ENCODE results near the gene SH3TC2.

Gene SH3TC2

DNA sequence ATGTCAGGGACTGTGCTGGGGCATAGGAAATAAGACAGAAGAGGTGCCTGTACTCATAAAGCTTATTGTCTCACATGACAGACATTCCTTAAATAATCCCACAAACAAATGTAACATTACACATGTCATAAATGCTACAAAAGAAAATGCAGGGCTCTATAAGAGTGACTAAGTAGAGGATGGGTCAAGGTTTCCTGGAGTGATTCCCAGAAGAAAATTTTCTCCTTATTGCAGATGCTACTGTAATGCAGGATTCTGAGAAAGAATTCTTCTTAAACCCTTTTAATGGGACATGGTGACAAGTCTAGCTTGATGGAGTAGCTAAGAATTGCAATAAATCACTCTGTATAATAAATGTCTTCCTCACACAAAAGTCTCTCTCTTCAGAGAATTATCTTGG, 55.7 kb downstream of the SH3TC2 start:
- TF ChIP-seq, protein P1, sequence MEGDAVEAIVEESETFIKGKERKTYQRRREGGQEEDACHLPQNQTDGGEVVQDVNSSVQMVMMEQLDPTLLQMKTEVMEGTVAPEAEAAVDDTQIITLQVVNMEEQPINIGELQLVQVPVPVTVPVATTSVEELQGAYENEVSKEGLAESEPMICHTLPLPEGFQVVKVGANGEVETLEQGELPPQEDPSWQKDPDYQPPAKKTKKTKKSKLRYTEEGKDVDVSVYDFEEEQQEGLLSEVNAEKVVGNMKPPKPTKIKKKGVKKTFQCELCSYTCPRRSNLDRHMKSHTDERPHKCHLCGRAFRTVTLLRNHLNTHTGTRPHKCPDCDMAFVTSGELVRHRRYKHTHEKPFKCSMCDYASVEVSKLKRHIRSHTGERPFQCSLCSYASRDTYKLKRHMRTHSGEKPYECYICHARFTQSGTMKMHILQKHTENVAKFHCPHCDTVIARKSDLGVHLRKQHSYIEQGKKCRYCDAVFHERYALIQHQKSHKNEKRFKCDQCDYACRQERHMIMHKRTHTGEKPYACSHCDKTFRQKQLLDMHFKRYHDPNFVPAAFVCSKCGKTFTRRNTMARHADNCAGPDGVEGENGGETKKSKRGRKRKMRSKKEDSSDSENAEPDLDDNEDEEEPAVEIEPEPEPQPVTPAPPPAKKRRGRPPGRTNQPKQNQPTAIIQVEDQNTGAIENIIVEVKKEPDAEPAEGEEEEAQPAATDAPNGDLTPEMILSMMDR (IDR thresholded peaks at IDR 0.05; ENCODE audit: low read depth, low read length, missing control alignments) = no peak
- DNase-seq (ENCODE audit: extremely low read depth, low read depth) = no peak
- H3K4me3 ChIP-seq (replicated peaks; ENCODE audit: low read depth, low read length) = no peak overlapping the region

DNA sequence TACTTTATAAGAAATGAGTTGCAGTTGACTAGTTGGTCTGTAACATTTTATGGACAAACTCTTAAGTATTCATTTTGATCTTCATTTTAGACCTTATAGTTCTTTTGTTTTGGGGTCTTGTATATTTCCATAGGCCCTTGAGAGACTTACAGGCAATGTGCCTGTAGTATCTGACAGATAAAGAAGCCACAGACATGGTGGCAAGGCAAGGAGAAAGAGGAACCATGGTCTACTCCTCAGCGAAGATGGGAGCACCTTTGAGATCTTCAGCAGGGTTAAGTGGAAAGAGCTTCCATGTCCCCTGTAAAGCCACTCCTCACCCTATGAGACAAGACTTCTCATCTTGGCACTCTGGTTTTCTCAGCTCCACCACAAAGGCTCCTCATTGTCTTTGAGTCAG, 56.4 kb downstream of the SH3TC2 start:
- TF ChIP-seq, protein P1 (IDR thresholded peaks at IDR 0.05; ENCODE audit: low read depth, low read length, missing control alignments) = no peak
- no peak overlapping the region for H3K4me3 ChIP-seq (replicated peaks; ENCODE audit: low read depth, low read length)
- DNase-seq (ENCODE audit: extremely low read depth, low read depth) = no peak

DNA sequence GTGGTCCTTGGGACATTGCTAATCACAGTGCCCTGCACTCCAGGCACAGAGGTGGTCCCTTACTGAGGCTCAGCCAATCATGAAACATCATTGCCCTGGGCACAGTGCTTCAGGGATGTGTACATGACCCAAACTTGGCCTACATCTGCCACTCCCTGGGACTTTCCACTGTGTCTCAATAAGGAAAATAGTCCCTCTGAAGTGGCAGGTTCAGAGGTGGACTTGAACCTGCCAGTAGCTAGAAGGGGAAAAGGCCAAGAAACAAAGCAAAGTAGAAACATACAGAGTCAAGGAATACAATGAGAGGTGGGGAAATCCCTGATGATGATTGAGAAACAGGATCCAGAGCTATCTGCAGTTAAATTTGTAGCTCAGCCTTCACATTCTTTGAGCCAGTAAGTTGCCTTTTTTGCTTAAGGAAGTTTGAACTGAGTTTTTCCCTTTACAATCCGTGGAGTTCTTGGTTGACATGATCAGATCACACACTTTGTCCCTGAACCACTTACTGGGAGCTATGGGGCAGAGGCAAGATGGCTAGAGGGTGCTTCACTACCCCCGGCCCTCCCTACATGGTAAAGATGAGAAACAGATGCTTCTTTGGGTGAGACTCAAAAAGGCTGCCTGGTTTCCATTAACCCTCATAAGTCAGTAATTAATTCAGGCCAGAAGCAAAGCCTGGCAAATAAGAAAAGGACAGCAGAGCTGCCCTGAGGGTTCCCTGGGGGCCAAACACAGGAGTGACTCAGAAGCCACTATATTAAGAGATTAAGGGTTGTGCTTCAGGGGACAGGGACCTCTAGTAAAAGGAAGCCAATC, 57.6 kb downstream of the SH3TC2 start:
- TF ChIP-seq, protein P1 (IDR thresholded peaks at IDR 0.05; ENCODE audit: low read depth, low read length, missing control alignments) = no peak
- DNase-seq (ENCODE audit: extremely low read depth, low read depth) = no peak
- no peak overlapping the region for H3K4me3 ChIP-seq (replicated peaks; ENCODE audit: low read depth, low read length)

DNA sequence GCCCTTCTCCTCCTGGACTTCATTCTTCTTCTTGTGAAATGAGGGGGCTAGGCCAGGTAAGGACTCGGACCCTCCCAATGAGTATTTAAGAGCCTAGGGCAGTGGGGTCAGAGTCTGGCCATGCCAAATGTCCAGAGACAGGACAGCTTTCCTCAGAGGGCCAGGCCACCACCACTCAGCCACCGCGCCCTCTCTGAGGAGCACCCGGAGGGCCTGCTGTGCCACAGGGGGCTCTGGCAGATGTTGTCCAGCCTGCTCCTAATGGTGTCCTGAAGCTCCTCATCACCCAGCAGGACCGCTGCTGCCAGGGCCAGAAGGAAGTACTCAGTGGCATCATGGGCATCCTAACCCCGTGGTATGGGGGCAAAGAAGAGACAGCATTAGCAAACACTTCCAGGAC, 58.3 kb downstream of the SH3TC2 start:
- TF ChIP-seq, protein P1 (IDR thresholded peaks at IDR 0.05; ENCODE audit: low read depth, low read length, missing control alignments) = no peak
- H3K4me3 ChIP-seq (replicated peaks; ENCODE audit: low read depth, low read length) = no peak overlapping the region
- DNase-seq (ENCODE audit: extremely low read depth, low read depth) = no peak

DNA sequence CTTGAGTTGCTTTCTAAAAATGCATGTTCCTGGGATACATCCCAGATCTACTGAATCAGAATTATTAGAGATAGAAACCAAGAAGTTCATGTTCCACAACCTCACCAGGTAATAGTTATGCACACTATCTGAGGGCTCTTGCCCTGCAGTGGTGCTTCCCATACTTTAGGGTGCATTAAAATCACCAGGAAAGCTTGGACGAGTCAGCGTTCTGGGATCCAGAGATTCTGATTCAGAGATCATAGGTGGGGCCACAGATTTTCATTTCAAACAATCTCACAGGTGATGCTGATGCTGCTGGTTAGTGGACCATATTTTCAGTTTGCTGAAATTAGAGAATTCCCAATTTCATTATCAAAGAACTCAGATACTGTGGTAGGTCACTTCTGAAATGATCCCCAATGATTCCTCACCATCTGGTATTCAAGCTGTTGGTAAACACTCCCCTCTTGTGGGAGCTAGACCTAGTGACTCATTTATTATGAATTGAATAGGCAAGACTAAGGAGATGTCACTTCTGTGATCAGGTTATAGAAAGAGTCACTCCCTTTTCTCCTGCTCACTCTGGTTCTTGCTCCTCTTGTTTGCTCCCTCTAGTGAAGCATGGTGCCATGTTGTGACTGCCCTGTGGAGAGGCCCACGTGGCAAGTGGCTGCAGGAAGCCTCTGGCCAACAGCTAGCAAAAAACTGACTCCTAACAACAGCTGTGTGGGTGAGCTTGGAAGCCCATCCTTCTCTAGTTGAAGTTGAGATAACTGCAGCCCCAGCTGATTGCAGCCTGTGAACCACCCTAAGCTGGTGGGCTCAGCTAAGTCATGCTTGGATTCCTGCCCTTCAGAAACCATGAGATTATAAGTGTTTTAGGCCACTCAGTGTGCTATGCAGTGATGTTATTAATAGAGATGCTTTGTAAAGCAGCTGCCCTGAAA, 59.8 kb downstream of the SH3TC2 start:
- no peak for DNase-seq (ENCODE audit: extremely low read depth, low read depth)
- H3K4me3 ChIP-seq (replicated peaks; ENCODE audit: low read depth, low read length) = no peak overlapping the region
- TF ChIP-seq, protein P1 (IDR thresholded peaks at IDR 0.05; ENCODE audit: low read depth, low read length, missing control alignments) = no peak

DNA sequence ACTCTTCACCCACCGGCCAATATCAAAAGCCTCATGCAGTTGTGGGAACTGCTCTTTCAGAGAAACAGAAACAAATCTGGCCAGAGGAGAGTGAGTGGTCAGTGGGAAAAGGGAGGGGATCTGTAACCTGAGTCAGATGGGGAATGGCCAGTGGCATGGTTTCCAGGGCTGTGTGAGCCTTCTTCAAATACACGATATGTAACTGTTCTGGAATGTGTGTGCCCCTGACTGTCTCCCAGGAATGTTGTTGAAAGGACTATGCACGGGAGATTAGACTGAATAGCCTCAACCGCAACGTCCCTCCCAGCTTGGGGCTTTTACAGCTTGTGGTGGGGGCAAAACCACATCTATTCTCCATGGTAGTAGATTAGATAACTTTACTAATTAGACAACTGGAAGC, 60.8 kb downstream of the SH3TC2 start:
- no peak overlapping the region for H3K4me3 ChIP-seq (replicated peaks; ENCODE audit: low read depth, low read length)
- peak; percentile 95 for DNase-seq (ENCODE audit: extremely low read depth, low read depth)
- TF ChIP-seq, protein P1 (IDR thresholded peaks at IDR 0.05; ENCODE audit: low read depth, low read length, missing control alignments) = no peak

Measured in HFF-Myc (cell line).